ENCODE results near the gene IMPACT. TPM values are rescaled to one million over a fixed set of nuclear protein-coding genes. Genes with fewer than 3 reads are reported as not detected.
A peak's percentile ranks its signal among the peaks of the same experiment; 100 is the strongest.

Gene IMPACT
- total RNA-seq, 6 experiments from 2014 or later = 10.4 to 18.1 (median 13.9) TPM

DNA sequence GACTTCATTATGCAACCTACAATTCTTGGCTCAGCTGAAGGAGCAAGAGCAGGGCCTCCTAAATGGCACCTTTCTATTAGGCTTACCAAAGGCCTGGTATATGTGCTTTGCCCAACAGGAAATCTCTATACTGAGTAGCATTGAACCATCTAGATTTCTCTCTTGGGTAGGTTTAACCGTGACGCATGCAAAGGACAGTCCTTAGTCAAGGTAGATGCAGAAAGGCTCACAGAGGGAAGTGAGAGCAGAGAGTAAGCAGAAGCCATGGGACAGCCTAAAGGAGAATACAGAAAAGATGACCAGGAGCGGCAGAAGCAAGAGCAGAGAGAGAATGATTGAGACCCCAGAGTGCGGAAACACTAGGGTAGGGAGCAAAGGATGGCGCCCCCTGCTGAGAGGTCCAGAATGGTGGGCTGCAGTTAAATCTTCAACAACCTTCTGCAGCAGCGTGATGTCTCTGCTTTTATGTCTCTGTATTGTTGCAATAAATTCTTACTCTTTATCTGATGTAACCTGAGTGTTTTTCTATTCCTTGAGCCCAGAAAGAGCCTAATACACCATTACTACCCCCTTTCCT lies 24.2 kb upstream of the IMPACT start:
- Histone ChIP-seq H3K4me3 (no peak overlapping the region), H3K9me3 (no peaks in the 10 kb centered on the region), H3K36me3 (no peaks in the 10 kb centered on the region), H3K27me3 (no peaks in the 10 kb centered on the region), H3K4me1 (peaks cover 0 to 4% (median 0%) of the 10 kb centered on the region in 4 donors), H3K27ac (no peak overlapping the region)
- intact Hi-C loops (cut with DNase I) = no loop called here
- no peak for ATAC-seq
- no peak for TF ChIP-seq POLR2A (IDR thresholded peaks at IDR 0.05)
- peak in 2 of 4 donors; percentile 11 to 20 for TF ChIP-seq CTCF (IDR thresholded peaks at IDR 0.05)
- WGBS (ENCODE audit: insufficient coverage, low coverage, low lambda C conversion rate, missing lambda C conversion rate) = 78% methylated on average over 5 of the region's 6 CpGs
- no peak for DNase-seq

DNA sequence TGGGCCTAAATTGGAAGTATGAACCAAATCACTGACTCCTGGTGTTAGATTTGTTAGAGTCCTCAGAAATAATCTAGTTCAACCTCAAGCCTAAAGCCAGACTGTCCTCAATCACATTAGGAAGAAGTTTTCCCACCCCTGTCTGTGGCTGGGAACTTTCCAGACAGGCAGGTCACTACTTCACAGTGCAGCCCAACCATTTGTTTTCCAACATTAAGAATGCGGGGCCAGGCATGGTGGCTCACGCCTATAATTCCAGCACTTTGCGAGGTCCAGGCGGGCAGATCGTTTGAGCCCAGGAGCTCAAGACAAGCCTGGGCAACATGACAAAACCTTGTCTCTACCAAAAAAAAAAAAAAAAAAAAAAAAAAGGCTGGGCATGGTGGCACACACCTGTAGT lies 23.4 kb upstream of the IMPACT start:
- no peak for ATAC-seq
- no peak for TF ChIP-seq POLR2A (IDR thresholded peaks at IDR 0.05)
- intact Hi-C loops (cut with DNase I) = no loop called here
- Histone ChIP-seq H3K27ac (no peak overlapping the region), H3K4me1 (peaks cover 0 to 3% (median 0%) of the 10 kb centered on the region in 4 donors), H3K27me3 (no peaks in the 10 kb centered on the region), H3K36me3 (no peaks in the 10 kb centered on the region), H3K4me3 (no peak overlapping the region), H3K9me3 (no peaks in the 10 kb centered on the region)
- no peak for DNase-seq
- WGBS (ENCODE audit: insufficient coverage, low coverage, low lambda C conversion rate, missing lambda C conversion rate) = 100% methylated on average over 1 of the region's 5 CpGs

- H3K36me3 ChIP-seq = no peaks in the 10 kb centered on the region
- WGBS (ENCODE audit: insufficient coverage, low coverage, low lambda C conversion rate, missing lambda C conversion rate) = 86% methylated on average over 3 of the region's 3 CpGs
- no peak for ATAC-seq
- no peak overlapping the region for H3K27ac ChIP-seq
- no peak overlapping the region for H3K4me3 ChIP-seq
- DNase-seq = no peak
- H3K9me3 ChIP-seq = no peaks in the 10 kb centered on the region
- intact Hi-C loops (cut with DNase I) = no loop called here
- H3K27me3 ChIP-seq = no peaks in the 10 kb centered on the region
- H3K4me1 ChIP-seq = no peaks in the 10 kb centered on the region
- TF ChIP-seq CTCF (IDR thresholded peaks at IDR 0.05) = no peak
- TF ChIP-seq POLR2A (IDR thresholded peaks at IDR 0.05) = no peak
Measured at GRCh38 chr18:24404591-24404990, 21.9 kb upstream of the IMPACT start.

GRCh38 chr18:24408496-24408895 lies 18.0 kb upstream of the IMPACT start:
- intact Hi-C loops (cut with DNase I) = no loop called here
- no peaks in the 10 kb centered on the region for H3K27me3 ChIP-seq
- 75% methylated on average over 2 of the region's 2 CpGs for WGBS (ENCODE audit: insufficient coverage, low coverage, low lambda C conversion rate, missing lambda C conversion rate)
- no peak overlapping the region for H3K27ac ChIP-seq
- H3K9me3 ChIP-seq = no peaks in the 10 kb centered on the region
- H3K4me1 ChIP-seq = no peaks in the 10 kb centered on the region
- ATAC-seq (no peak), DNase-seq (no peak)
- no peak for TF ChIP-seq POLR2A (IDR thresholded peaks at IDR 0.05)
- no peak for TF ChIP-seq CTCF (IDR thresholded peaks at IDR 0.05)
- H3K36me3 ChIP-seq = no peaks in the 10 kb centered on the region
- no peak overlapping the region for H3K4me3 ChIP-seq

GRCh38 chr18:24413148-24413547 lies 13.3 kb upstream of the IMPACT start:
- Histone ChIP-seq H3K4me3 (no peak overlapping the region), H3K27ac (no peak overlapping the region), H3K9me3 (no peaks in the 10 kb centered on the region), H3K27me3 (no peaks in the 10 kb centered on the region), H3K4me1 (no peaks in the 10 kb centered on the region), H3K36me3 (no peaks in the 10 kb centered on the region)
- TF ChIP-seq CTCF (IDR thresholded peaks at IDR 0.05) = peak; percentile 4 to 19 (median 10)
- TF ChIP-seq POLR2A (IDR thresholded peaks at IDR 0.05) = no peak
- 35% methylated on average over 2 of the region's 2 CpGs for WGBS (ENCODE audit: insufficient coverage, low coverage, low lambda C conversion rate, missing lambda C conversion rate)
- peak in 1 of 4 donors; percentile 78 for ATAC-seq
- intact Hi-C loops (cut with DNase I) = no loop called here
- DNase-seq = no peak
